ENCODE data around the gene ZNF595. TPM values are rescaled to one million over a fixed set of nuclear protein-coding genes. Genes with fewer than 3 reads are reported as not detected.
"Not testable (repeated sequence)": the region's sequence is repeated elsewhere in the genome, so short reads cannot be mapped to it uniquely, and the experiment has no call there.

ZNF595 gene
- total RNA-seq, 5 donors from 2014 or later (not counting 1 experiment from before 2014, with no cell fraction given), result 1.1 to 9.2 (median 2.1) TPM

DNA sequence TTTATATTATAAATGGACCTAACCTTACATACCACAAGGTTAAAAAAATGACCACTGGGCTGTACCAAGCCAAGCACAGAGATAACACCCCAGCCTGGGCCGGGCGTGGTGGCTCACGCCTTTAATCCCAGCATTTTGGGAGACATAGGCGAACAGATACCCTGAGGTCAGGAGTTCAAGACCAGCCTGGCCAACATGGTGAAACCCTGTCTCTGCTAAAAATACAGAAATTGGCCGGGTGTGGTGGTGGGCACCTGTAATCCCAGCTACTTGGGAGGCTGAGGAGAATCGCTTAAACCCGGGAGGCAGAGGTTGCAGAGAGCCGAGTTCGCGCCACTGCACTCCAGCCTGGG lies 70.8 kb downstream of the ZNF595 start:
- H3K9me3 ChIP-seq, result peaks cover 13% of the 10 kb centered on the region
- WGBS (ENCODE audit: insufficient coverage), result 84% methylated on average over 5 of the region's 10 CpGs

DNA sequence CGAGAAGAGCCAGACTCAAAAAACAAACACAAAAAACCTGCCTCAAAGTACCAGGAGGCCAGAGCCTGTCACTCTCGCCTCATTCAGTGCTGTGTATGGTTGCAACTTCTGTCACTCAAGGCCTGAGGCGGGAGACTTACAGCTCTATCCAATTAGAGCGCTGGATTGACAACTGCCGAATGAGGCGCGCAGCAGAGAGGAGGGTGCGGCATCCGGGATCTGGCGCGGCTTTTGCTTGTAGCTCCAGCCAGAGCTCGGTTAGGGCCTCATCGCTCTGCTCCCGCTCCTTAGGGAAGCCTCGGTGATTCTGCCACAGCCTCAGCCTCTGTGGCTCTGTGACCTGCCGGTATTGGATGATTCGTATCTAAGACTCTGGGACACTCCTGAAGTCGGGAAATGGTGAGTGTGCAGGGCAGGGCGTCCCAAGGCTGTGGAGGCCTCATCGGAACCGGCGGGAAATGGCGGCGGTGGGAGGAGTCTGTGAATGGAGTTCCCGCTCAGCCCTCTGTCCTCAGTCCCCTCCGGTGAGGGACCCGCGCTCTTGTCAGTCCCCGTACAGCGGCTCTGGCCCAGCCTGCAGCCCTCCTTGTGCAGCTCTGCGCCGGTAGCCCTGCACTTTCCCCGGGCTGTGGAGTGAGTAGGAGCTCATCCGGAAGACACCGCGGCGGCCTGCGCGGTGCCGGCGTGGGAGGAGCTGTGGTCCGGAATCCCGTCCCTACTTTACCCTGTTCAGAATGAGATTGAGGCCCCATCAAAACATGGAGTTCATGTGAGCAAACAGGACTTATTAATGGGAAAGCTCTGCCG lies 71.4 kb downstream of the ZNF595 start, which contains the start of gene ZNF718:
ZNF718 (plus strand) TSS at position 227 of the 807 bp plus-strand sequence; CDS start at position 397, 170 bp downstream.
- H3K4me1 Mint-ChIP-seq, result peaks cover 37 to 41% (median 40%) of the 10 kb centered on the region in 3 donors

More for the DNA sequence above, 70.8 kb downstream of the ZNF595 start:
- Mint-ChIP-seq H3K27ac (peak overlapping the region; percentile 94 to 99), H3K36me3 (peaks cover 29% of the 10 kb centered on the region), H3K4me3 (peak overlapping the region; percentile 97 to 99 (median 98)), H3K9me3 (peaks cover 3 to 32% (median 12%) of the 10 kb centered on the region in 3 donors), H3K4me1 (peaks cover 37 to 41% (median 40%) of the 10 kb centered on the region in 3 donors)
- ATAC-seq (replicated peaks in 1 of 4); H3K27me3 Mint-ChIP-seq; H3K27me3 ChIP-seq (replicated peaks in 1 of 2; ENCODE audit: control insufficient read depth in 2 of 2, extremely low read depth in 1 of 2, insufficient read depth in 2 of 2, low read length in 1 of 2); POLR2A ChIA-PET: not testable (repeated sequence)
- CTCF ChIA-PET, result interaction anchor here in 1 of 2 donors (0.8 to 1.4 kb wide), 2 partner anchors 118 to 350 kb away, joined by 3 to 4 read pairs; no protein-coding TSS in a partner anchor
- peak overlapping the region; percentile 88 for H3K27ac ChIP-seq (ENCODE audit: low read length)
- peak in 1 of 35 experiments; percentile 2 for DNase-seq
- H3K4me1 ChIP-seq (ENCODE audit: control insufficient read depth in 1 of 2, extremely low read depth in 1 of 2, insufficient read depth in 2 of 2, low read length in 2 of 2), result peaks cover 0 to 40% of the 10 kb centered on the region in 2 experiments
- peaks cover 4 to 22% of the 10 kb centered on the region in 2 donors for H3K36me3 ChIP-seq (ENCODE audit: control insufficient read depth in 2 of 2, extremely low read depth in 1 of 2, insufficient read depth in 1 of 2, low read length in 1 of 2)
- H3K4me3 ChIP-seq (ENCODE audit: control insufficient read depth in 1 of 2, extremely low read depth in 1 of 2, low read length in 1 of 2), result peak overlapping the region; percentile 88 to 94

DNA sequence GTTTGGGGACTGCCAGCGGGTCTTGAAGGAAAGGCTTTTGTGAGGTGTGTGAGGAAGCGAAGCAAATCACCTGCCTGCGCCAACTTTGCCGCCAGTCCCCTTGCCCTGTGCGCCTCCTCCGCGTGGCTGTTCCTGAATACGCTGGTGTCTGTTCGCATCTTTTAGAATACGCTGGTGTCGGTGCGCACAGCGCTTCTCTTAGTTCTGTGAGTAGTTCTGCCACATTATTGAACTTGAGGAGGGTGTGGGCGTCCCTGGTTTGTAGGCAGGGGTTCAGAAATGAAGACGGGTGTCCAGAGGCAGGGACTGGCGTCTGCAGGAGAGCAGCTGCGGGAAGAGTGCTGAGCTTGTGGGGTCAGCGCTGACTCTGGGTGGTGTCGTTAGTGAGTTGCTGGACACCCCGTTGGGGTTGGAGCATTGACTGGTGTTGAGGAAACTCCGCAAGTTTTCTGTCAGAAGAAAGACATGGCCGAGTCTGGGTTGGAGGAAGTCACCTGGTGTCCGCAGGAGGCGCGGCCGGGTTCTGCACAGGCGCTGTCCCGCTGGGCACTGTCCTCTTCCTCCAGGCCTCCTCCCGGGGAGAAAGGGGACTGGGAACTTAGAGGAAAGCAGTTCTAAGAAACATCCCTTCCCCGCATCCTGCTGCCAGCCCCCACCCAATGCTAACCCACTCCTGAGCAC lies 72.1 kb downstream of the ZNF595 start:
- WGBS (ENCODE audit: insufficient coverage), result 12% methylated on average over 23 of the region's 30 CpGs
- H3K27me3 ChIP-seq (replicated peaks in 1 of 2; ENCODE audit: control insufficient read depth in 2 of 2, extremely low read depth in 1 of 2, insufficient read depth in 2 of 2, low read length in 1 of 2), result no peaks in the 10 kb centered on the region
- H3K4me3 ChIP-seq (ENCODE audit: control insufficient read depth in 1 of 2, extremely low read depth in 1 of 2, low read length in 1 of 2), result peak overlapping the region; percentile 88 to 94
- ChIA-PET POLR2A (no interaction called here), CTCF (interaction anchor here in 1 of 2 donors (1.4 kb wide), 1 partner anchor 348 kb away, joined by 3 read pairs; no protein-coding TSS in a partner anchor)
- Mint-ChIP-seq H3K27me3 (no peaks in the 10 kb centered on the region), H3K9me3 (peaks cover 3 to 33% (median 12%) of the 10 kb centered on the region in 3 donors), H3K4me1 (peaks cover 37 to 40% (median 39%) of the 10 kb centered on the region in 3 donors), H3K36me3 (peaks cover 32% of the 10 kb centered on the region), H3K4me3 (peak overlapping the region; percentile 97 to 99 (median 98)), H3K27ac (peak overlapping the region; percentile 94 to 99)
- peaks cover 4 to 25% of the 10 kb centered on the region in 2 donors for H3K36me3 ChIP-seq (ENCODE audit: control insufficient read depth in 2 of 2, extremely low read depth in 1 of 2, insufficient read depth in 1 of 2, low read length in 1 of 2)
- DNase-seq (peak in 14 of 35 experiments; percentile 11 to 53 (median 30)), ATAC-seq (replicated peaks in 1 of 4) (peak; percentile 9 to 21 (median 16))
- peak overlapping the region; percentile 88 for H3K27ac ChIP-seq (ENCODE audit: low read length)
- H3K9me3 ChIP-seq, result peaks cover 19% of the 10 kb centered on the region
- H3K4me1 ChIP-seq (ENCODE audit: control insufficient read depth in 1 of 2, extremely low read depth in 1 of 2, insufficient read depth in 2 of 2, low read length in 2 of 2), result peaks cover 0 to 39% of the 10 kb centered on the region in 2 experiments

More for the DNA sequence above, 71.4 kb downstream of the ZNF595 start, which contains the start of gene ZNF718:
- Mint-ChIP-seq H3K27ac (peak within 1 kb of the TSS; percentile 94 to 99), H3K9me3 (peaks cover 3 to 28% (median 12%) of the 10 kb centered on the region in 3 donors), H3K36me3 (peaks cover 25% of the 10 kb centered on the region), H3K4me3 (peak within 1 kb of the TSS; percentile 97 to 99 (median 98)), H3K27me3 (no peaks in the 10 kb centered on the region)
- Histone ChIP-seq H3K27ac (ENCODE audit: low read length) (peak within 1 kb of the TSS; percentile 88), H3K4me3 (ENCODE audit: control insufficient read depth in 1 of 2, extremely low read depth in 1 of 2, low read length in 1 of 2) (peak within 1 kb of the TSS; percentile 88 to 94), H3K27me3 (replicated peaks in 1 of 2; ENCODE audit: control insufficient read depth in 2 of 2, extremely low read depth in 1 of 2, insufficient read depth in 2 of 2, low read length in 1 of 2) (no peaks in the 10 kb centered on the region), H3K4me1 (ENCODE audit: control insufficient read depth in 1 of 2, extremely low read depth in 1 of 2, insufficient read depth in 2 of 2, low read length in 2 of 2) (peaks cover 0 to 40% of the 10 kb centered on the region in 2 experiments), H3K36me3 (ENCODE audit: control insufficient read depth in 2 of 2, extremely low read depth in 1 of 2, insufficient read depth in 1 of 2, low read length in 1 of 2) (peaks cover 4 to 25% of the 10 kb centered on the region in 2 donors), H3K9me3 (peaks cover 13% of the 10 kb centered on the region)
- 4% methylated on average over 40 of the region's 44 CpGs for WGBS (ENCODE audit: insufficient coverage)
- peak; percentile 79 to 96 (median 89) for DNase-seq
- peak; percentile 93 to 97 (median 96) for ATAC-seq (replicated peaks in 1 of 4)
- CTCF ChIA-PET, result interaction anchor here in 1 of 2 donors (0.8 to 1.4 kb wide), 2 partner anchors 118 to 349 kb away, joined by 3 to 4 read pairs; no protein-coding TSS in a partner anchor
- POLR2A ChIA-PET, result no interaction called here

DNA sequence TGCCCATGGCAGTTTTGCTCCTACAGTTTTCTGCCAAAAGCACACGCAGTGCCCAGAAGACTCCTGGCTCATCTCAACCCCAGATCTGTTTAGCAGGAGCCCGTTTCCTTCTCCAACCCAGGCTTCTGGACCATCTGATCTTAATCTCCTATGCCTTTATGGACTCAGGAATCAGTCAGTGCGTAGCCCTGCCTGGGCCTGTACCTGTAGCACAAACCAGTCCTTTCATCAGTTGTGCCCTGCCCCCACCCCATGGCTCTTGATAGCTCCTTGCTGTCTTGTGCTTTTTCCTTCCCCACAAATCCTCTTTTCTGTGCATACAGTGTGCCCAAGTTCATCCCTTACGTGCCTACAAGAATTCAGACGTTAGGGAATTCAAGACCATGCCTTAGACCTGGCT lies 72.7 kb downstream of the ZNF595 start:
- Mint-ChIP-seq H3K36me3 (peaks cover 32% of the 10 kb centered on the region), H3K4me1 (peaks cover 34 to 36% (median 34%) of the 10 kb centered on the region in 3 donors), H3K27ac (peak overlapping the region; percentile 94 to 99), H3K4me3 (peak overlapping the region; percentile 97 to 99 (median 98)), H3K27me3 (no peaks in the 10 kb centered on the region), H3K9me3 (peaks cover 3 to 31% (median 12%) of the 10 kb centered on the region in 3 donors)
- ChIA-PET POLR2A (no interaction called here), CTCF (no interaction called here)
- Histone ChIP-seq H3K4me3 (ENCODE audit: control insufficient read depth in 1 of 2, extremely low read depth in 1 of 2, low read length in 1 of 2) (peak overlapping the region; percentile 88 to 94), H3K36me3 (ENCODE audit: control insufficient read depth in 2 of 2, extremely low read depth in 1 of 2, insufficient read depth in 1 of 2, low read length in 1 of 2) (peaks cover 4 to 25% of the 10 kb centered on the region in 2 donors), H3K9me3 (peaks cover 21% of the 10 kb centered on the region), H3K27ac (ENCODE audit: low read length) (peak overlapping the region; percentile 16), H3K4me1 (ENCODE audit: control insufficient read depth in 1 of 2, extremely low read depth in 1 of 2, insufficient read depth in 2 of 2, low read length in 2 of 2) (peaks cover 0 to 33% of the 10 kb centered on the region in 2 experiments), H3K27me3 (replicated peaks in 1 of 2; ENCODE audit: control insufficient read depth in 2 of 2, extremely low read depth in 1 of 2, insufficient read depth in 2 of 2, low read length in 1 of 2) (no peaks in the 10 kb centered on the region)
- ATAC-seq (replicated peaks in 1 of 4) (no peak), DNase-seq (no peak)
- 60% methylated on average over 3 of the region's 5 CpGs for WGBS (ENCODE audit: insufficient coverage)

DNA sequence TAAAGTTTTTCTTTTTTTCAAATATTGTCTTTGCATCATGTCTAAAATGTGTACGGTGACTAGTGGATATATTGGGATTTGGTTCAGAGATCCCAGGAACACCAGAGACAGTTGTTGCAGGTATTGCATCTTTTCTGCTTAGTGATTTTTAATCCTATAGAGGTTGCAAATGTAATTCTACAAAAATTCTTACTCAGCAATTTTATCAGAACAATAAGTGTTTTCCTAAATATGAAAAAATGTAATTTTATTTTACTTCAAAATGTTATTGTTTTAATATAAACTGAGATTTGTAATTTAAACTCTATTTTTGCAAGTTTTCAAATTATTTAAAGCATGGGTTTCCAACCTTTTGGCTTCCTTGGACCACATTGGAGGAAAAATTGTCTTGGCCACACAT lies 79.4 kb downstream of the ZNF595 start:
- no peak overlapping the region for H3K4me3 Mint-ChIP-seq
- no peaks in the 10 kb centered on the region for H3K27me3 Mint-ChIP-seq
- Histone ChIP-seq H3K4me1 (ENCODE audit: control insufficient read depth in 1 of 2, extremely low read depth in 1 of 2, insufficient read depth in 2 of 2, low read length in 2 of 2) (no peaks in the 10 kb centered on the region), H3K27ac (ENCODE audit: low read length) (no peak overlapping the region), H3K9me3 (peaks cover 27% of the 10 kb centered on the region), H3K4me3 (ENCODE audit: control insufficient read depth in 1 of 2, extremely low read depth in 1 of 2, low read length in 1 of 2) (no peak overlapping the region), H3K36me3 (ENCODE audit: control insufficient read depth in 2 of 2, extremely low read depth in 1 of 2, insufficient read depth in 1 of 2, low read length in 1 of 2) (peaks cover 11 to 57% of the 10 kb centered on the region in 2 donors), H3K27me3 (replicated peaks in 1 of 2; ENCODE audit: control insufficient read depth in 2 of 2, extremely low read depth in 1 of 2, insufficient read depth in 2 of 2, low read length in 1 of 2) (no peaks in the 10 kb centered on the region)
- no peak for DNase-seq
- no peak for ATAC-seq (replicated peaks in 1 of 4)
- no CpG with 5 or more reads among the region's 1 CpG for WGBS (ENCODE audit: insufficient coverage)
- H3K27ac Mint-ChIP-seq, result no peak overlapping the region
- peaks cover 6 to 17% (median 10%) of the 10 kb centered on the region in 3 donors for H3K4me1 Mint-ChIP-seq
- peaks cover 51% of the 10 kb centered on the region for H3K36me3 Mint-ChIP-seq
- POLR2A ChIA-PET, result no interaction called here
- peaks cover 0 to 27% (median 19%) of the 10 kb centered on the region in 3 donors for H3K9me3 Mint-ChIP-seq
- CTCF ChIA-PET, result no interaction called here

Measured in T-cell (primary cell).